SJSA1 (cell line): Measurements from ENCODE around the gene TCAP. TPM values are rescaled to one million over a fixed set of nuclear protein-coding genes. Genes with fewer than 3 reads are reported as not detected.

Experiments used
- DNase-seq, 2 experiments: peaks; one replicate each; pipeline ENCODE4 v3.0.0-alpha.2; 2015 to 2020; ENCODE audit warnings: low spot score in 2 of 2, low read depth in 1 of 2
- H3K27ac ChIP-seq: fragments of 250-450 bp; sonication (Bioruptor Pico); 2 replicates; pipeline ENCODE4 v1.5.1; 2020; ENCODE audit warnings: mild to moderate bottlenecking, moderate library complexity
- H3K27me3 ChIP-seq: fragments of 250-450 bp; sonication (Bioruptor Pico); replicated peaks from 2 replicates; pipeline ENCODE4 v1.5.1; 2020; ENCODE audit warnings: mild to moderate bottlenecking, moderate library complexity
- H3K36me3 ChIP-seq: fragments of 250-450 bp; sonication (Bioruptor Pico); 2 replicates; pipeline ENCODE4 v1.5.1; 2020; ENCODE audit warnings: mild to moderate bottlenecking
- H3K4me1 ChIP-seq: fragments of 250-450 bp; sonication (Bioruptor Pico); replicated peaks from 2 replicates; pipeline ENCODE4 v1.6.1; 2021; ENCODE audit warnings: mild to moderate bottlenecking
- H3K4me3 ChIP-seq: fragments of 250-450 bp; sonication (Bioruptor Pico); 2 replicates; pipeline ENCODE4 v1.5.1; 2020; ENCODE audit warnings: mild to moderate bottlenecking
- H3K9me3 ChIP-seq: fragments of 250-450 bp; sonication (Bioruptor Pico); replicated peaks from 2 replicates; pipeline ENCODE4 v1.5.1; 2020; ENCODE audit warnings: mild to moderate bottlenecking
- total RNA-seq: library from RNA; depleted of rRNA; stranded (reverse); fragments of >200 nt; shearing (Covaris generic); gene quantifications from 2 replicates; pipeline ENCODE4 v1.2.3, GENCODE V29; 2014

Gene TCAP
- total RNA-seq, 1 experiment from 2014 or later, result 0.11 TPM

DNA sequence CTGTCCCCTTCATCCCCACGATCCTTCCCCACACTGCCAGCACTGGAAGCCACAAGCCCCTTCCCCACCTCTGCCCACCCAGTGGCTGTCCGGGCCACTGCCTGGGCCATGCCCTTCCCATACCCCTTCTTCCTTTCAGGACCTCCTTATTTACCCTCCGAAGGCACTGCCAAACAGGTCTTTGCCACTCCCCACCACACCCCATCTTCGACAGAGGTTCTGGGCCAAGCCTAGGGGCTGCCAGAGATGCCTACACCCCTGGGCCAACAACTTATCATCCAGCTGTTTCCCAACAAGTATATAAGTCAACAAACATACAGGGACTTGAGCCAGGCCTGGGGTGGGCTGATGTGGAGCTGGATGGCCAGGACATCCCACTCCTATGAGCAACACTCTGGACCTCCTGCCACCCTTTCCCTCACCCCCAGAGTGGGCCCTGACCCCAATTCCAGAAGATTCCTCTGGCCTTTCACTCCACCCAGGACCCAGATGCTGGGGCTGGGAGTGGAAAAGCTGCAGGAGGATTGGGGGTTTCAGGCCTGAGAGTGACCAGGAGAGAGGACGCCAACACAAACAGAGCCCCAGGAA, 39.9 kb upstream of the TCAP start:
- H3K27me3 ChIP-seq, result peaks cover 38% of the 10 kb centered on the region

DNA sequence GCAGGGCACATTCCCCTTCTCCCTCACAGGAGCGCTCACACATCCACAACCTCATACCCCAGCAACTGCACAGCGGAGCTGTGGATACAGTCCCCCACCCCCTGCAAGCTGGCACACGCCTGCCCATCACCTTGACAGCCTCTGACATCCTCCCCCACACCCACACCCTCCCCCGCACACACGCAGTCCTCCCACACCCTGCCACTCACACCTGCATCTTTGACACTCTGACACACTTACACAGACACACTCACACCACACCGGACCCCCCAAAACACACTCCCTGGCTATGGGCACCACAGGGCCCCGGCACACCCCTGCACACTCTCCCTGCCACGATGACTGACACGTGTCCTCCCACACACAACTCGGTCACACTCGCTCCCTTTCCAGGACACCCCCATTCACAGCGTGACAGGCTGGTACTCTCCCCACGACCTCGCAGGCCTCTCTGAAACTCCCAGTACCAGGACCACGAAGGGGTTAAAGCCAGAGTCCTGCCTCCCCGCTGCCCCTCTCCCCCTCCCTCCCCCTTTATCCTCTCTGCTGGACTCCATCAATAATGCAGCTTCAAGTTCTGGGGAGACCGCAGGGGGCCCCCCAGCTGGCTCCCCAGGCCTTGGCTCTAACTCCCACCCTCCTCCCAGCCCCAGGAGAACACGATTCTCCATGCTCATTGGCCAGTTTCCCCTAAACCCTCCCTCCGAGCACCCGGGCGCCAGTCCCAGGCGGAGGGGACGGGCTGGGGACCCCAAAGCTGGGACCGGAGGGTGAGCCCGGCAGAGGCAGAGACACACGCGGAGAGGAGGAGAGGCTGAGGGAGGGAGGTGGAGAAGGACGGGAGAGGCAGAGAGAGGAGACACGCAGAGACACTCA, 38.7 kb upstream of the TCAP start, which contains the start of gene PPP1R1B:
TSS of gene PPP1R1B (plus strand) at position 782 of the 876 bp plus-strand sequence. CDS start 441 bp downstream, outside the sequence.
- Histone ChIP-seq H3K27ac (no peak within 1 kb of the TSS), H3K9me3 (no peaks in the 10 kb centered on the region), H3K36me3 (no peaks in the 10 kb centered on the region), H3K27me3 (peaks cover 42% of the 10 kb centered on the region), H3K4me3 (no peak within 1 kb of the TSS), H3K4me1 (peaks cover 8% of the 10 kb centered on the region)
- DNase-seq, result no peak

More for the DNA sequence above, 39.9 kb upstream of the TCAP start:
- Histone ChIP-seq H3K4me3 (no peak overlapping the region), H3K36me3 (no peaks in the 10 kb centered on the region), H3K27ac (no peak overlapping the region), H3K9me3 (no peaks in the 10 kb centered on the region), H3K4me1 (peaks cover 8% of the 10 kb centered on the region)
- no peak for DNase-seq

- no peak overlapping the region for H3K27ac ChIP-seq
- no peak overlapping the region for H3K4me3 ChIP-seq
- peaks cover 7% of the 10 kb centered on the region for H3K4me1 ChIP-seq
- H3K36me3 ChIP-seq, result no peaks in the 10 kb centered on the region
- DNase-seq, result no peak
- H3K9me3 ChIP-seq, result no peaks in the 10 kb centered on the region
- peaks cover 47% of the 10 kb centered on the region for H3K27me3 ChIP-seq
Measured at GRCh38 chr17:39627047-39627711, 38.0 kb upstream of the TCAP start.

GRCh38 chr17:39627712-39628516, 37.2 kb upstream of the TCAP start:
- DNase-seq, result no peak
- no peak overlapping the region for H3K27ac ChIP-seq
- no peaks in the 10 kb centered on the region for H3K9me3 ChIP-seq
- H3K4me1 ChIP-seq, result 0 out of 2 replicates have a peak, but pooled peaks cover 4% of the 10 kb centered on the region
- H3K36me3 ChIP-seq, result no peaks in the 10 kb centered on the region
- no peak overlapping the region for H3K4me3 ChIP-seq
- H3K27me3 ChIP-seq, result peaks cover 48% of the 10 kb centered on the region

- Histone ChIP-seq H3K36me3 (no peaks in the 10 kb centered on the region), H3K4me3 (no peak overlapping the region), H3K27ac (no peak overlapping the region), H3K4me1 (no peaks in the 10 kb centered on the region), H3K27me3 (peaks cover 46% of the 10 kb centered on the region), H3K9me3 (no peaks in the 10 kb centered on the region)
- no peak for DNase-seq
Measured at GRCh38 chr17:39628655-39629493, 36.3 kb upstream of the TCAP start.

DNA sequence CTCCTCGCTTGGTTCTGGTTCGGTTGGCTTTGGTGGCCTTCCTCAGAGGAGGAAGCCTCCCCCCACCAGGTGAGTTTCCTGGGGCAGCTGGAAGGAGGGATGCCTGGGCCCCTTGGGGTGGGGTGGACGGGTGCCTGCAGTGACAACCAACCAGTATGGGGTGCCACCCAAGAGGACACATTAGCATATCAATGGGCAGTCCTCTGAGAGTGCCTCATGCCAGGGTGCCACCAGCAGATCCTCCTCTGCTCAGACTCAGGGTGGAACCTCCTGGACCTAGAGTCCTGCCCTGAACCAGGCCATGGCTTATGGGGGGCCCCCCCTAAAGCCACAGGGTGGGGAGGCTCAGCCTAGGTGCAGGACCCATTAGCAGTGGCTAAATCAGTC, 35.7 kb upstream of the TCAP start:
- Histone ChIP-seq H3K9me3 (no peaks in the 10 kb centered on the region), H3K36me3 (no peaks in the 10 kb centered on the region), H3K4me1 (no peaks in the 10 kb centered on the region), H3K27me3 (peaks cover 46% of the 10 kb centered on the region), H3K27ac (no peak overlapping the region), H3K4me3 (no peak overlapping the region)
- DNase-seq, result no peak

GRCh38 chr17:39629898-39630297, 35.3 kb upstream of the TCAP start:
- no peak for DNase-seq
- Histone ChIP-seq H3K4me1 (no peaks in the 10 kb centered on the region), H3K36me3 (no peaks in the 10 kb centered on the region), H3K27me3 (peaks cover 46% of the 10 kb centered on the region), H3K9me3 (no peaks in the 10 kb centered on the region), H3K4me3 (no peak overlapping the region), H3K27ac (no peak overlapping the region)

- DNase-seq, result no peak
- Histone ChIP-seq H3K27ac (no peak overlapping the region), H3K4me3 (no peak overlapping the region), H3K27me3 (peaks cover 34% of the 10 kb centered on the region), H3K36me3 (no peaks in the 10 kb centered on the region), H3K4me1 (peaks cover 2% of the 10 kb centered on the region), H3K9me3 (no peaks in the 10 kb centered on the region)
Measured at GRCh38 chr17:39631403-39631802, 33.7 kb upstream of the TCAP start.

DNA sequence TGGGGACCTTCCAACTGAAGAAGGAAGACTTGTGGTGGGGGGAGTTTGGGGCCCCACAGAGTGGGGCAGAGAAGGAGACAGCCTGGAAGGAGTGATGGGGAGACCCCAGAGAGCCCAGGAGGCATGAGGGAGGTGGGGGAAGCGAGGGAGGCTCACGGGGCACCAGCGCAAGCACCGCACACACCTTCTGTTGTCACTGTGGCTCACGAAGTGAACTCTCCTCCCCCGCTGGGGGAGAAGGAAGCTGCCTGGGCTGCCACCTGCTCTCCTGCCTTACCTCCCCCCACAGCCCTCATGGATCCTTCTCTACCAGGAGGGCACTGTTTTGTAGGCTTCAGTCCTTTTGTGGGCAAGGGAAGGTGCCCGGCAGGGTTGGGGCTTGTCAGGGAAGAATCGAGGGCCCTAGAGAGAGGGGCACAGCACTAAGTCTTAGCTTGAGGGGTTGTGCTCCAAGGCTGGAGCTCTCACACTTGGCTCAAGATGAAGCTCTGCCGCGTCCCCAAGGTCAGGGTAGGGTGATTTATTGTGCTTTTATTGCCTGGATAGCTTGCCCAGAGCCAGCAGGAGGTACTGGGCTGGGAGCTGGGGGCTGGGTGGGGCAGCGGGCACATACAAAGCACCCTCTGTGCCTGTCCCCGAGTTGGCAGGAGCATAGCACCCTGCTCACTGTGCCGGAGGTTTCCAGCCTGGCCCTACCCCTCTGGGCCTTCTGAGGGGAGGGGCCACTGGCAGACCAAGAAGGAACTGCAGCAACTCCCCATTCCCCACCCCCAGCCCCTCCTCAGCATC, 32.8 kb upstream of the TCAP start:
- H3K27ac ChIP-seq, result no peak overlapping the region
- peaks cover 4% of the 10 kb centered on the region for H3K36me3 ChIP-seq
- no peak for DNase-seq
- H3K9me3 ChIP-seq, result no peaks in the 10 kb centered on the region
- peaks cover 6% of the 10 kb centered on the region for H3K4me1 ChIP-seq
- no peak overlapping the region for H3K4me3 ChIP-seq
- H3K27me3 ChIP-seq, result peaks cover 25% of the 10 kb centered on the region

DNA sequence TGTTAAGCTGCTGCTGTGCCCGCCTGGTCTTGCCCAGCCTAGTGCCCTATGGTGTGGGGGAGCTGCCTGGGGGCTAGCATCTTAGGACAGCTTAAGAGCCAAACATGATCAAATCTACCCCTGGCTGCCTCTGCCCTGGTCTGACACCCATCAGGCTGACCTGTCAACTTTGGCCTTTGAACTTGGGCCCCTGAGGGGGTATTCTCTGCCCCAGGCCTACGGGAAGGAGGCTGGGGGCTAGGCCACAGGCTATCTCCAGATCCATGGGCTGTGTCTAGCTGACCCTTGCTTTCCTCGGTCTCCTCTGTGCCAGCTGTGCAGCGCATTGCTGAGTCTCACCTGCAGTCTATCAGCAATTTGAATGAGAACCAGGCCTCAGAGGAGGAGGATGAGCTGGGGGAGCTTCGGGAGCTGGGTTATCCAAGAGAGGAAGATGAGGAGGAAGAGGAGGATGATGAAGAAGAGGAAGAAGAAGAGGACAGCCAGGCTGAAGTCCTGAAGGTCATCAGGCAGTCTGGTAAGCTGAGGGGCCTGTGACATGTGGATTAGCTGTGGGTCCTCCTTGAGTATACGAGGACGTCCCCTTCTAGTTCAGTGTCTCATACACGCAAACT, 31.5 kb upstream of the TCAP start:
- Histone ChIP-seq H3K27me3 (peaks cover 14% of the 10 kb centered on the region; the same call in 1 of the 2 replicates), H3K9me3 (no peaks in the 10 kb centered on the region), H3K27ac (no peak overlapping the region), H3K4me1 (peaks cover 13% of the 10 kb centered on the region), H3K36me3 (peaks cover 4% of the 10 kb centered on the region), H3K4me3 (no peak overlapping the region)
- DNase-seq, result no peak

GRCh38 chr17:39634384-39634871, 30.7 kb upstream of the TCAP start:
- Histone ChIP-seq H3K4me3 (no peak overlapping the region), H3K4me1 (peaks cover 13% of the 10 kb centered on the region), H3K9me3 (no peaks in the 10 kb centered on the region), H3K36me3 (peaks cover 4% of the 10 kb centered on the region), H3K27me3 (peaks cover 14% of the 10 kb centered on the region; the same call in 1 of the 2 replicates), H3K27ac (no peak overlapping the region)
- DNase-seq, result peak in 1 of 2 experiments; percentile 51
